ENCODE results near the gene C2orf76. TPM values are rescaled to one million over a fixed set of nuclear protein-coding genes. Genes with fewer than 3 reads are reported as not detected.

The C2orf76 gene
- total and polyA plus RNA-seq, 2 of the 4 experiments (the other 2 are of a cell fraction): 10.6 to 12.6 TPM

- no peak overlapping the region for H3K27ac ChIP-seq (ENCODE audit: insufficient read depth, low read length)
- 0 out of 2 replicates have a peak, but pooled peaks cover 3% of the 10 kb centered on the region for H3K36me3 ChIP-seq (ENCODE audit: control insufficient read depth, insufficient read depth, low read length)
- no peak overlapping the region for H2AK5ac ChIP-seq (ENCODE audit: low read depth, low read length)
- no peak overlapping the region for H2AK9ac ChIP-seq (replicated peaks; ENCODE audit: low read depth, low read length, poor library complexity)
- no peaks in the 10 kb centered on the region for H3K79me1 ChIP-seq (ENCODE audit: low read depth in 1 of 2, low read length in 2 of 2)
- no peak overlapping the region for H4K91ac ChIP-seq (ENCODE audit: insufficient read depth, low read depth, low read length)
- ChIA-PET POLR2A (ENCODE audit: unreplicated experiment) (no interaction called here), CTCF (no interaction called here)
- H2BK15ac ChIP-seq (ENCODE audit: low read depth, low read length): no peak overlapping the region
- in situ Hi-C loops (cut with MboI; ENCODE audit: low sequenced_read_pairs) (no loop called here), intact Hi-C loops (cut with micrococcal nuclease) (no loop called here), dilution Hi-C loops (cut with HindIII; ENCODE audit: low sequenced_read_pairs, unreplicated experiment) (no loop called here)
- no peaks in the 10 kb centered on the region for H3K9me3 ChIP-seq (ENCODE audit: control insufficient read depth, insufficient read depth, low read length)
- ATAC-seq (ENCODE audit: low read depth) (no peak), DNase-seq (no peak)
- H3K14ac ChIP-seq (replicated peaks; ENCODE audit: low read depth, low read length): no peak overlapping the region
- no peaks in the 10 kb centered on the region for H3K4me1 ChIP-seq (ENCODE audit: control insufficient read depth, insufficient read depth, low read length)
- no peak overlapping the region for H3K4ac ChIP-seq (ENCODE audit: low read depth, low read length)
- H4K8ac ChIP-seq (ENCODE audit: low read depth in 2 of 2, low read length in 2 of 2): no peak overlapping the region
- no peak overlapping the region for H3K23ac ChIP-seq (ENCODE audit: low read depth, low read length)
- no peak overlapping the region for H2BK20ac ChIP-seq (ENCODE audit: low read depth, low read length)
- no peak overlapping the region for H3K9ac ChIP-seq (ENCODE audit: low read depth, low read length)
- no peak overlapping the region for H4K5ac ChIP-seq (ENCODE audit: low read depth, low read length)
- H4K20me1 ChIP-seq (ENCODE audit: insufficient read depth, low read length): no peaks in the 10 kb centered on the region
- no peak overlapping the region for H2BK120ac ChIP-seq (ENCODE audit: low read depth, low read length)
- H3K18ac ChIP-seq (ENCODE audit: low read depth, low read length): no peak overlapping the region
- no peak overlapping the region for H3K4me3 ChIP-seq (ENCODE audit: insufficient read depth, low read depth, low read length)
- H3K4me2 ChIP-seq (ENCODE audit: low read depth, low read length): no peak overlapping the region
- H3K27me3 ChIP-seq (ENCODE audit: control insufficient read depth, insufficient read depth, low read length): no peaks in the 10 kb centered on the region
- TF ChIP-seq ELK1 (IDR thresholded peaks at IDR 0.05; ENCODE audit: borderline replicate concordance, low read depth, low read length) (no peak), RAD21 (IDR thresholded peaks at IDR 0.05; ENCODE audit: low read length) (no peak), CHD1 (IDR thresholded peaks at IDR 0.05; ENCODE audit: low read depth, low read length) (no peak), USF2 (IDR thresholded peaks at IDR 0.05; ENCODE audit: low read depth, low read length) (no peak), RCOR1 (IDR thresholded peaks at IDR 0.05; ENCODE audit: insufficient replicate concordance, low read length) (no peak), MXI1 (IDR thresholded peaks at IDR 0.05; ENCODE audit: borderline replicate concordance, low read depth, low read length) (no peak), RFX5 (IDR thresholded peaks at IDR 0.05; ENCODE audit: low read depth, low read length) (no peak), NFE2L2 (IDR thresholded peaks at IDR 0.05; ENCODE audit: low read depth, low read length) (no peak), MAZ (IDR thresholded peaks at IDR 0.05; ENCODE audit: borderline replicate concordance, low read depth, low read length) (no peak), CEBPB (IDR thresholded peaks at IDR 0.05; ENCODE audit: low read depth, low read length) (no peak), CTCF (conservative IDR thresholded peaks at IDR 0.05; ENCODE audit: low read depth, low read length) (no peak), POLR2A (IDR thresholded peaks at IDR 0.05; ENCODE audit: low read depth, low read length) (no peak), BHLHE40 (IDR thresholded peaks at IDR 0.05; ENCODE audit: low read depth, low read length) (no peak), FOS (IDR thresholded peaks at IDR 0.05; ENCODE audit: low read depth, low read length) (no peak), SMC3 (IDR thresholded peaks at IDR 0.05; ENCODE audit: low read depth, low read length) (no peak), MAFK (IDR thresholded peaks at IDR 0.05; ENCODE audit: low read depth, low read length) (no peak)
- no peak overlapping the region for H2AFZ ChIP-seq (replicated peaks; ENCODE audit: low read length, poor library complexity)
- H2BK5ac ChIP-seq (ENCODE audit: low read depth, low read length, poor library complexity, severe bottlenecking): no peak overlapping the region
- WGBS, 2 experiments (ENCODE audit: extremely low coverage in 2 of 2, insufficient read length in 1 of 2): no CpG with 5 or more reads among the region's 6 CpGs
- H3K9me1 ChIP-seq (ENCODE audit: insufficient read depth, low read length): no peaks in the 10 kb centered on the region
- BruUV-seq (replicated peaks): no TSS peak
- no peak overlapping the region for H3K56ac ChIP-seq (ENCODE audit: extremely low read depth, insufficient read depth, low read length)
Measured at GRCh38 chr2:119338826-119339561, 27.6 kb downstream of the C2orf76 start.
